DLD1 (cell line): ENCODE measurements around the gene NALF2.

ENCODE experiments used
- in situ Hi-C: cut with HindIII; loops from 2 replicates; pipeline ENCODE4 v1.10.0; 2017; ENCODE audit warnings: low sequenced_read_pairs

The NALF2 gene

GRCh38 chrX:69503782-69504625, at the start of gene NALF2:
Gene NALF2 (plus strand): TSS chrX:69504326. CDS start chrX:69505283, 957 bp downstream.
- in situ Hi-C loops = no loop called here

GRCh38 chrX:69457756-69458155, 46.4 kb upstream of the NALF2 start:
- in situ Hi-C loops = no loop called here

DNA sequence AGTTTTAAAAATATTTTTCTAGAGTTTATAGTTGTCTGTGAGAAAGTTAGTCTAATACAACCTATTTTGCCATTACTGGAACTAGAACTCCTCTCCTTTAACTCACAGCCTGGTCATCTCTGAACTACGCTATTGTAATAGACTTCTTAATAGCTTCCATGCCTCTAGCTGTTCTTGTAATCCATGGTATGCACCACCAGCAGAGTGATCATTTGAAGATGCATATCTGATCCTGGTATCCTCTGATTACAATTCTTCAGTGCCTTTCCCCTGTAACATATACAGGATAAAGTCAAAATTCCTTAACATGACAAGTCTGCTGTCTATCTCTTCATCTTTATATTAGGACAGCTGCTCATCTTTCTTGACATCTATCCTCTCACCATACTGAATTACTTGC, 37.6 kb upstream of the NALF2 start:
- in situ Hi-C loops = no loop called here

DNA sequence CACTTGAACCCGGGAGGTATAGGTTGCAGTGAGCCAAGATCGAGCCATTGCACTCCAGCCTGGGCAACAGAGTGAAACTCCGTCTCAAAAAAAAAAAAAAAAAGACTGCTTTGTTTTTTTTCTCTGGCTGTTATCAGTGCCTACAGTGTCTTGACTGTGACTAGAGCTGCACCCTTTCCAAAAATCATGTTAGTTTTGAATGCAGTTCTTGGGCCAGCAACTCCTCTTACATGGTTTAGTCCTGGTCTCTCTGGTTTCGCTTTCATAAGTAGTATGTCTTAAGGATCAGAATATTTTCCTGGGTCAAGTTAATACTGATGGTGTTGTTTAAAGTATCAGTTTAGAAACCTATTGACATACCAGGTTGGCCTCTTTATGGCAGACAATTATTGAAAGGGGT, 34.2 kb upstream of the NALF2 start:
- in situ Hi-C loops = no loop called here

DNA sequence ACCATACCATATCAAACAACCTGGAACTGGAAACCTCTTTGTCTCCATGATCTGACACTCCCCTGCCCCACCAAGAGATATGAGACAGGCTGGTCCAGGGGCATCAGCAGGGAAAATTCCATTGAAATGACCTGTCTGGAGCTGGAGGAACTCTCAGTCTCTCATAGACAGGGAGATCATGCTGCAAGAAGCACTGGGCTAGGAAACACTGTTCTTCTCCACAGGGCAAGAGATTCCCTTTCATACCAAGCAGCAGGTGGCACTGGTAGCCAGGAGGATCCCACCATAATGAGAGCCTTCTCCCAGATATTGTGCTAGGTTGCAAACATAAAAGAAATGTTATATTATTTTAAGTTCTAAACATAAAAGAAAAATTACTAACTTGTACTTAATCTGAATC, 14.5 kb upstream of the NALF2 start:
- in situ Hi-C loops = no loop called here

DNA sequence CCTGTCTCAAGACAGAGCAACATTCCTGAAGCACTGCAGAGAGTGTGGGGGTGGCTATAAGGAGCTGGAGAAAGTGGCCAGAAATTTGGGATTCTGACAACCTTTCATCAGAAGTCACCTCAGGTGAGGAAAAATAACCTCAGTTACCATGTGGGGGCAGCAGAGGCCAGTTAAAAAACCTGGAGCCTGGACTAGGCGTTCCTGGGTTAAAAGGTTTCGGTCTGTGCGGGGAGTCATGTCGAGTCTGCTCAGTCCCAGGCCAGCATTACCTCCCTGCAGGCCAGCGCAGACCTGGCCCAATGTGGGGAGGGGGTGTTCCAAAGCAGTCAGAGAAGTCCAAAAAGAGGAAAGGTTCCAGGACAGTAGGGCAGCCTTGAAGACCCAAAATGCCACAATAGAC, 10.9 kb upstream of the NALF2 start:
- in situ Hi-C loops = no loop called here

GRCh38 chrX:69493766-69494165, 10.4 kb upstream of the NALF2 start:
- in situ Hi-C loops = no loop called here

DNA sequence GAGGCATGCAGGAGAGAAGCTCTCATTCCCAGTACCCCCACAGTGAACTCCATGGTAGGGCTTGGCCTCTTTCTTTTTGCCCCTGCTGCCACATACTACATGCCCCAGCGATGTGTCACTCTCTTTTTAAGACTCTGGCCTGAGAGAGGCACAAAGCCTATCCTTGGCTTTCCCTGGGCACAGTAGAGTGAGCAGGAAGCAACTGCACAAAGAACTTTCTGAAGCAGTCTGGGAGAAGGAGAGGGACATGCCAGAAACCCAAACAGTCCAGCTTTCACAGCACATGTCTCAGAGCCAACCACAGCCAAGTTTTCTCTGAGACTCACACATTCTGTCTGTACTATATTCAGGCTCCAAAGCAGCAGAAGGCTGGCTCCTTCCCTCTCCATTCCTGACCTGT, 7.9 kb upstream of the NALF2 start:
- in situ Hi-C loops = no loop called here

DNA sequence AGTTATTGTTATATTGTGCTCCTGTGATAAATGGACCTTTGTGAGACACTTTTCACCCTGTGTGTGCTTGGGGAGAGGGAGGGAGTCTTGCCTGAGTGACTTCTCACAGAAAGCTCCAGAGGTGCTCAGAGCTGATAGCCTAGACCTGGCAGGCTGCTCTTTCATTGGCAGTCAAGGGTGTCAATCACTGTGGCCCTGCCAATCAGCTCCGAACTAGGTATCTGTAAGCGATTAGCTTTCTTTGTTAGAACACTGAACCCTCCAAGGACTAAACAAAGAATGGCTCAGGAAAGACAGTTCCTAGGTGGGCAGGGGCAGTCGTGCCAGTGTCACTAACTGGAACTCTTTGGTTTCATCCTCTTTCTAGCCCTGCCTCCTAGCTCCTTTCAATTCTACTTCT, 2.7 kb upstream of the NALF2 start:
- in situ Hi-C loops = no loop called here

- in situ Hi-C loops = no loop called here
These were observed 821 bp upstream of the NALF2 start for GRCh38 chrX:69503228-69503781.

- in situ Hi-C loops = no loop called here
These were observed 793 bp downstream of the NALF2 start for GRCh38 chrX:69504626-69505612.

DNA sequence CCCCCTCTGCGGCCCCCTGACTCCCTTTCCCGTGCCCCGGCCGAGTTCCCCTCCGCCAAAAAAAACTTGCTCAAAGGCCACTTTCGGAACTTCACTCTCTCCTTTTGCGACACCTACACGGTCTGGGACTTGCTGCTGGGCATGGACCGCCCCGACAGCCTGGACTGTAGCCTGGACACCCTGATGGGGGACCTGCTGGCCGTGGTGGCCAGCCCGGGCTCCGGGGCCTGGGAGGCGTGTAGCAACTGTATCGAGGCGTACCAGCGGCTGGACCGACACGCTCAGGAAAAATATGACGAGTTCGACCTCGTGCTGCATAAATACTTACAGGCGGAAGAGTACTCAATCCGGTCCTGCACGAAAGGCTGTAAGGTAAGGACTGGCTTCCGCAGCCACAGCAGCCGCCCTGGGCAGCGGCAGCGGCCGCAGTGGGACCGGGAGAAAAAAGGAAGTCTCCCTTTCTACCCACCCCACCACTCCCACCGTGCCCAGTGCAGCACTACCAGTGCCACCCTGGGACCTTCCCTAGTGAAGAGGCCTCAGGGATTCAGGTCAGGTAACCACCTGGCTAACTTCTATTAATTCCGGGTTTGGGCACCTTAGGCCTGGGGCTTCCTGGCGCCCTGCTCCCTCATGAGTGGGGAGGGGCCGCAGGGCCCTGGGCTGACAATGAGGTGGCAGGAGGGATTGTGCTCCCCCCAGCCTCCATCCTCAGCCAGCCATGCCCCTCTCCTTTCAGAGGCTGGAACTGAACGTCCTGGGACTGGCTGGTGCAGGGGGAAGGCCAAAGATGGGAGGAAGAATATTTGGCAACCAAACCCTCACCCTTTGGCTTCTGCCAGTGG, 1.9 kb downstream of the NALF2 start:
- in situ Hi-C loops = no loop called here

DNA sequence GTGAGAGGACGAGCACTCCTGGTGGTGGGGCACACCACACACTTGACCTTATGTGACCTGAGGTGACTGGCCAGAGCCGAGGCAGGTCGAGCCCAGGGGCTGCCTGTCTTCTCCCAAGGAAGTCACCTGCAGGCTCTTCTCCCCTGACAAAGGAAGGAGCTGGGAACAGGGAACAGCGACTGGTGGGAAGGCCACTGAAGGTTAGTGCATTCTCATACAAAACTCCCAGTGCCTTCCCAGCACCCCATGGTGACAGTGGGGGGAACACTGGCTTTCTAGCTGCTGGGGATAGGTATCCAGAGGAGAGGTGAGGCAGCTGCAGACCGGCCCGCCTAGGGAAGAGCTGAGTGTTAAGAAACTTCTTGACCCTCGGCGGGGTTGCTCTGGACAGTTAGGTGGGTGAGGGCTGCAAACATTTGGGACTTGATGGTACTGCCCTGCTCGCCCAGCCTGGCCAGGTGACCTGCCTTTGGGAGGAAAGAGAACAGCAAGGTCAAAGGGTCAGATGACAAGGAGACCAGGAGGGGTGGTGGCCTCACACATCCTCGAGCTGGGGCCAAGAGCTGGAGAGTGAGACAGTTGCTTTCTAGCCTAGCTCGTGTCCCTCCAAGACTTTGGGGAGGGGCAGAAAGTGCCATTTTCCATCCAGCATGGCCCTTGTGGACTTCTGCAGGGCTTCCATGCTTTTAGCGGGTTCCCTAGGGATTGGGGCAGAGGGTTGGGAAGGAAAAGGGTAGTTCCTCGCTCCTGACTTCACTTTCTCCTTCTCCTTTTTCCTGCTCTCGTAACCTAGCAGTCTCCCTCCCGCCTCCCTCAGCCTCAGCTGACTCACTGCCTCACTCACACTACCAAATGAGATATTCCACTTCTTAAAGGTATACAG, 2.7 kb downstream of the NALF2 start:
- in situ Hi-C loops = no loop called here

GRCh38 chrX:69507500-69507789, 3.3 kb downstream of the NALF2 start:
- in situ Hi-C loops = no loop called here

DNA sequence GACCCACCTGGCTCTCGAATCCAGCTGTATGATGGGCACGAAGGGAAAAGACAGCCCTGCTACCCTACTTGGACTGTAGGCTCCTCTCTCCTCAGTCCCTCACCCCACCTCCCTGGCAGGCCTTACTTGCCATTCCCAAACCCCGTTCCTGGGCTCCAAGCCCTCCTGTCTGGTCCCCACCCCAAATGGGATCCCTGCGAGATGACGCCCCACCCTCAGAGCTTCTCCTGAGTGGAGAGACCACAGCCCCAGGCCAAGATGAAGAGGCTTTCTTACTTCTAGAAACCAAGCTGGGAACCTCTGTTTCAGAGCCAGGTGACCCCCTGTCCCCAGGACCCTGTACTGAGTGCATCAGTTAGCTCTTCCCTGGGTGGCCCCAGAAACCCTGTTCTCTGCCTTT, 4.5 kb downstream of the NALF2 start:
- in situ Hi-C loops = no loop called here

DNA sequence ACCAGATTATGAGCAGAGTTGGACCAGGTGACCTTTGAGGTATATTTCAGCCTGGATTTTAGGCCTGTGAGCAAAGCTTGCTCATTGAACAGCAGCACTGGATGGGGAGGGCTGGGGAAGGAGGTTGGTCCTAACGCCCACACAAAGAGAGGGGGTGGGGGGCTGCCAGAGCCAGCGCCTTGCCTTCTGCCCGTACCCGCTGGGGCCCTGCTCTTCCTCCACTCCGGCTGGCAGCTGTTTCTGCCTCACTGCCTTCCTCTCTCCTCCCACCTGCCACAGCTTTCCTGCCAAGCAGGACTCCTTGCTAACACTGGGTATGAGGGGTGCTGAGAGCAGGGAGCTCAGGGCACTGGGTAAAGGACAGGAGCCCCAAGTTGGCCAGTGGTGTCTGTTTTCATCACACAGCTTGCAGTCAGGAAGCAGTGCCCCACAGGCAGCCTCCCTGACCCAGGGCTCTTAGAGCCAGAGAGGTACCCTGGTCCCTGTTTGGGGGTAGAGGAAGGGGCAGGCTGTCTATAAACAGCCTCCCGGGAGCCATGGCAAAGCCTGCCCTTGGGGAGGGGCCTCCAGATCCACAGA, 6.1 kb downstream of the NALF2 start:
- in situ Hi-C loops = no loop called here

DNA sequence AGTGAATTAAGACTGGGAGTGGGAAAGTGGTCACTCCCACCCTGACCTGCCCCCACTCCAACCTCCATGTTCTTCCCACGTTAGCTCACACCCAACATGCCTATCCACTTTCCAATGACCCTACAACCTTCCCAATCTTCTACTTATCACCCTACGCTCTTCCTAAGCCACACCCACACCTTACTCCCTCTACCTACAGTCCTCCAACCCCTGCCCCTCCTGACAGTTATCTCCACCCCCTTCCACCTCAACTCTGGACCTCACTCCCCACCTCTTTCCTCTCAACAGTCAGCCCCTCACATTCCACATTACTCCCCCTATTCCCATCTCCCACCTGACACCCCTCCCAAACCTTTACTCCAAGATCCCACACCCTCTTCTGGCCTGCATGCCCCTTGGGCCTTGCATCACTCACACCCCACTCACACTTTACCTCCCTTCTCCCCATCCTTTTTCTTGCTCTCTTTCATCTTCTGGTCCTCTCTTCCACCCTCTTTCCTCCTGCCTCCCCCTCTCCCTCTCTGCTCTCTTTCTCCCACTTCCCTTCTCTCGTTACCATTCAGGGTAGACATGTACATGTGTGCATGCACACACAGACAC, 6.9 kb downstream of the NALF2 start:
- in situ Hi-C loops = no loop called here

- in situ Hi-C loops = no loop called here
These were observed 17.9 kb downstream of the NALF2 start for GRCh38 chrX:69522052-69522451.

GRCh38 chrX:69523314-69523713, 19.2 kb downstream of the NALF2 start:
- in situ Hi-C loops = no loop called here
